PC-9 (cell line): ENCODE data around the gene IVL. TPM values are rescaled to one million over a fixed set of nuclear protein-coding genes. Genes with fewer than 3 reads are reported as not detected.

Experiments
- BruUV-seq: library from RNA; stranded (reverse); fragments of 400-500 nt; replicated peaks from 2 replicates; lab custom pipeline; 2021; lab: Mats Ljungman, UMichigan
- CTCF ChIA-PET: fragments of 300-600 bp; sonication (Branson Sonifier 250); formaldehyde crosslinking; loops from one replicate; lab custom pipeline; 2022; ENCODE audit warnings: antibody characterized with exemption; lab: Charles Lee
- POLR2A ChIA-PET: fragments of 300-600 bp; sonication (Branson Sonifier 250); formaldehyde crosslinking; loops from one replicate; lab custom pipeline; 2022; ENCODE audit warnings: antibody characterized with exemption; ENCODE audit not compliant: unreplicated experiment; lab: Charles Lee
- DNase-seq, 2 experiments: peaks; one replicate each; pipeline versions ENCODE4 v3.0.0 to v3.0.0-alpha.2; 2015 to 2022; ENCODE audit warnings: mixed read lengths in 1 of 2
- H2AFZ ChIP-seq: fragments of 200-600 bp; sonication (generic); 2 replicates; pipeline ENCODE4 v1.8.1; 2017; ENCODE audit warnings: antibody characterized with exemption
- H3F3A ChIP-seq: fragments of 200-600 bp; sonication (generic); 2 replicates; pipeline ENCODE4 v1.8.1; 2017; ENCODE audit warnings: antibody characterized with exemption, mild to moderate bottlenecking, low read depth; ENCODE audit not compliant: insufficient read depth
- H3K27ac ChIP-seq: fragments of 200-600 bp; sonication (generic); 2 replicates; pipeline ENCODE4 v1.6.1; 2016; ENCODE audit warnings: mixed run types
- H3K27me3 ChIP-seq: fragments of 200-600 bp; sonication (generic); 2 replicates; pipeline ENCODE4 v1.6.1; 2016; ENCODE audit warnings: low read depth, mixed run types; ENCODE audit not compliant: insufficient read depth
- H3K36me3 ChIP-seq: fragments of 200-600 bp; sonication (generic); 2 replicates; pipeline ENCODE4 v1.6.1; 2016; ENCODE audit warnings: low read depth, mixed run types
- H3K4me1 ChIP-seq: fragments of 200-600 bp; sonication (generic); replicated peaks from 2 replicates; pipeline ENCODE4 v1.6.1; 2016; ENCODE audit warnings: mixed run types; ENCODE audit not compliant: insufficient read depth
- H3K4me2 ChIP-seq: fragments of 200-600 bp; sonication (generic); 2 replicates; pipeline ENCODE4 v1.6.1; 2017; ENCODE audit warnings: mixed run types
- H3K4me3 ChIP-seq: fragments of 200-600 bp; sonication (generic); 2 replicates; pipeline ENCODE4 v1.6.1; 2016; ENCODE audit warnings: mixed run types
- H3K79me2 ChIP-seq: fragments of 200-600 bp; sonication (generic); 2 replicates; pipeline ENCODE4 v1.6.1; 2017; ENCODE audit warnings: low read depth, mixed run types
- H3K9me2 ChIP-seq: fragments of 200-600 bp; sonication (generic); 2 replicates; pipeline ENCODE4 v1.8.1; 2017; ENCODE audit warnings: mild to moderate bottlenecking; ENCODE audit not compliant: insufficient read depth
- H3K9me3 ChIP-seq: fragments of 200-600 bp; sonication (generic); 2 replicates; pipeline ENCODE4 v1.8.1; 2016; ENCODE audit warnings: low read depth; ENCODE audit not compliant: insufficient read depth
- H4K20me1 ChIP-seq: fragments of 200-600 bp; sonication (generic); 2 replicates; pipeline ENCODE4 v1.8.1; 2017; ENCODE audit not compliant: insufficient read depth
- CTCF ChIP-seq: fragments of 200-600 bp; sonication (generic); conservative IDR thresholded peaks from 2 replicates; pipeline ENCODE4 v1.6.1; 2017; ENCODE audit warnings: mixed run types, antibody characterized with exemption, mild to moderate bottlenecking, moderate library complexity
- EZH2 ChIP-seq: fragments of 200-600 bp; sonication (generic); IDR thresholded peaks from 2 replicates; pipeline ENCODE4 v1.8.0; 2017; ENCODE audit warnings: antibody characterized with exemption, low read depth
- intact Hi-C: fragments of 100-400 bp; cut with micrococcal nuclease; formaldehyde crosslinking; loops from one replicate; pipeline ENCODE4 v1.10.0; 2022; ENCODE audit not compliant: unreplicated experiment
- total RNA-seq: library from RNA; stranded (reverse); gene quantifications from 2 replicates; pipeline ENCODE4 v1.2.3, GENCODE V29; 2021

IVL gene
- total RNA-seq, 1 experiment from 2014 or later = not detected

- POLR2A ChIA-PET = no interaction called here
- DNase-seq = no peak
- BruUV-seq = no TSS peak
- intact Hi-C loops = loop anchor here (5.0 kb wide), 1 partner anchor 81 kb away; the partner anchor contains the start of gene SPRR1B
- peaks cover 15% of the 10 kb centered on the region for H3F3A ChIP-seq
- H3K27ac ChIP-seq = no peak overlapping the region
- no peaks in the 10 kb centered on the region for H4K20me1 ChIP-seq
- no peaks in the 10 kb centered on the region for H3K79me2 ChIP-seq
- CTCF ChIA-PET = no interaction called here
- no peaks in the 10 kb centered on the region for H3K9me2 ChIP-seq
- H3K27me3 ChIP-seq = no peaks in the 10 kb centered on the region
- no peak overlapping the region for H3K4me2 ChIP-seq
- H3K4me1 ChIP-seq = peaks cover 35% of the 10 kb centered on the region
- H3K9me3 ChIP-seq = no peaks in the 10 kb centered on the region
- no peak overlapping the region for H2AFZ ChIP-seq
- TF ChIP-seq CTCF = no peak
- no peak for TF ChIP-seq EZH2
- H3K4me3 ChIP-seq = no peak overlapping the region
- no peaks in the 10 kb centered on the region for H3K36me3 ChIP-seq
These were observed 43.4 kb downstream of the IVL start for GRCh38 chr1:152951711-152952110.

GRCh38 chr1:152953761-152954160 is 45.4 kb downstream of the IVL start:
- Histone ChIP-seq H3K4me3 (no peak overlapping the region), H3F3A (peaks cover 15% of the 10 kb centered on the region), H3K27ac (peak overlapping the region; percentile 67), H3K27me3 (no peaks in the 10 kb centered on the region), H4K20me1 (no peaks in the 10 kb centered on the region), H3K36me3 (no peaks in the 10 kb centered on the region), H3K9me3 (no peaks in the 10 kb centered on the region), H3K79me2 (no peaks in the 10 kb centered on the region), H3K4me1 (peaks cover 35% of the 10 kb centered on the region), H3K4me2 (peak overlapping the region; percentile 57), H2AFZ (no peak overlapping the region), H3K9me2 (no peaks in the 10 kb centered on the region)
- POLR2A ChIA-PET = no interaction called here
- no TSS peak for BruUV-seq
- intact Hi-C loops = loop anchor here (1.0 to 5.0 kb wide), 2 partner anchors 47 to 79 kb away; partner anchors contain the start of gene SPRR1B
- DNase-seq = peak in 1 of 2 experiments; percentile 59
- TF ChIP-seq EZH2 (no peak), CTCF (no peak)
- CTCF ChIA-PET = interaction anchor here (0.6 kb wide), 1 partner anchor 26 kb away, joined by 3 read pairs; no protein-coding TSS in a partner anchor

- TF ChIP-seq EZH2 (no peak), CTCF (no peak)
- intact Hi-C loops = loop anchor here (1.0 to 5.0 kb wide), 2 partner anchors 48 to 78 kb away; partner anchors contain the start of gene SPRR1B
- ChIA-PET POLR2A (interaction anchor here (0.6 to 0.7 kb wide), 2 partner anchors 65 to 891 kb away, joined by 3 to 4 read pairs; no protein-coding TSS in a partner anchor), CTCF (interaction anchor here (0.6 kb wide), 1 partner anchor 27 kb away, joined by 3 read pairs; no protein-coding TSS in a partner anchor)
- Histone ChIP-seq H3K27me3 (no peaks in the 10 kb centered on the region), H3K27ac (peak overlapping the region; percentile 67), H3K36me3 (no peaks in the 10 kb centered on the region), H3K79me2 (no peaks in the 10 kb centered on the region), H3K4me1 (peaks cover 35% of the 10 kb centered on the region), H3K4me2 (peak overlapping the region; percentile 57), H3K9me2 (no peaks in the 10 kb centered on the region), H4K20me1 (no peaks in the 10 kb centered on the region), H3K9me3 (no peaks in the 10 kb centered on the region), H3K4me3 (0 out of 2 replicates have a peak overlapping the region, but pooled peaks have one; percentile 18), H2AFZ (no peak overlapping the region), H3F3A (peaks cover 15% of the 10 kb centered on the region)
- DNase-seq = peak; percentile 31 to 93
- BruUV-seq = no TSS peak
These were observed 46.1 kb downstream of the IVL start for GRCh38 chr1:152954436-152954835.
